Naive B cell (primary cell): Measurements from ENCODE around the gene PDE3B. TPM values are rescaled to one million over a fixed set of nuclear protein-coding genes. Genes with fewer than 3 reads are reported as not detected.
A peak's percentile ranks its signal among the peaks of the same experiment; 100 is the strongest.
"Not testable (repeated sequence)": the region's sequence is repeated elsewhere in the genome, so short reads cannot be mapped to it uniquely, and the experiment has no call there.

Source experiments
- ATAC-seq, 2 donors: fragments of 150-1000 bp; cut with Tn5 transposase; 2 replicates each; pipeline ENCODE4 v1.10.0; 2021; ENCODE audit warnings: low read depth in 2 of 2, mild to moderate bottlenecking in 2 of 2, moderate library complexity in 2 of 2
- DNase-seq: peaks from one replicate; pipeline ENCODE4 v3.0.0; 2022
- H3K27ac Mint-ChIP-seq, 6 donors: one replicate each; pipeline ENCODE4 v1.8.0; 2020 to 2022; ENCODE audit warnings: mild to moderate bottlenecking in 6 of 6, mixed read lengths in 6 of 6, moderate library complexity in 5 of 6, inconsistent platforms in 2 of 6
- H3K27me3 Mint-ChIP-seq, 3 donors: one replicate each; pipeline ENCODE4 v1.8.0; 2021 to 2022; ENCODE audit warnings: mixed read lengths in 3 of 3, mild to moderate bottlenecking in 1 of 3
- H3K36me3 Mint-ChIP-seq, 2 donors: one replicate each; pipeline ENCODE4 v1.8.0; 2020 to 2022; ENCODE audit warnings: mixed read lengths in 2 of 2, inconsistent platforms in 1 of 2, mild to moderate bottlenecking in 1 of 2
- H3K4me1 Mint-ChIP-seq, 3 donors: one replicate each; pipeline ENCODE4 v1.8.0; 2020 to 2022; ENCODE audit warnings: mixed read lengths in 3 of 3, inconsistent platforms in 1 of 3, mild to moderate bottlenecking in 1 of 3, moderate library complexity in 1 of 3
- H3K4me3 Mint-ChIP-seq, 8 donors: one replicate each; pipeline ENCODE4 v1.8.0; 2020 to 2022; ENCODE audit warnings: mild to moderate bottlenecking in 8 of 8, mixed read lengths in 8 of 8, moderate library complexity in 8 of 8, inconsistent platforms in 2 of 8
- H3K9me3 Mint-ChIP-seq, 7 donors: one replicate each; pipeline ENCODE4 v1.8.0; 2020 to 2022; ENCODE audit warnings: mixed read lengths in 7 of 7, mild to moderate bottlenecking in 5 of 7, inconsistent platforms in 2 of 7, moderate library complexity in 1 of 7
- polyA plus RNA-seq, 6 donors: library from polyadenylated mRNA; unstranded; fragments of 300-500 nt; fragmentation: Illumina TruSeq; gene quantifications; one replicate each; pipeline ENCODE4 v1.2.3, GENCODE V29; 2021; ENCODE audit warnings: low read depth in 6 of 6

The PDE3B gene
- 1 to 10 TPM in 5 of 6 donors, under 1 TPM in 1; 0.65 to 5.7 (median 1.6) TPM for polyA plus RNA-seq

DNA sequence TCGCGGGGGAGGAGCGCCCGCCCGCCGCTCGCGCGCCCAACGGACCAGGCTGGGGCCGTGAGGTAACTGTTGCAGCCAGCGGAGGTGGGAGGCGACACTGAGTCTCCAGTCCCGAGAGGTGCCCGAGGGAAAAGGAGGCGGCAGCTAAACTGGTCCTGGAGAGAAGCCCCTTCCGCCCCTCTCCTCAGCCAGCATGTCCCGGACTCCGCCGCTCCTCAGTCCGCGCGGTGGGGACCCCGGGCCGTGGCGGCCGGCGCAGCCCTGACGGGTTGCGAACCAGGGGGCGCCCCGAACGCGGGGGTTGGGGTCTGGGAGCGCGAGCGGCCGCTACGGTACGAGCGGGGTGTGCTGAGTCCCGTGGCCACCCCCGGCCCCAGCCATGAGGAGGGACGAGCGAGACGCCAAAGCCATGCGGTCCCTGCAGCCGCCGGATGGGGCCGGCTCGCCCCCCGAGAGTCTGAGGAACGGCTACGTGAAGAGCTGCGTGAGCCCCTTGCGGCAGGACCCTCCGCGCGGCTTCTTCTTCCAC lies at the start of gene PDE3B:
TSS of gene PDE3B (plus strand) at position 108 of the 529 bp plus-strand sequence. CDS start at position 380, 272 bp downstream.
- H3K4me1 Mint-ChIP-seq = peaks cover 9 to 14% (median 12%) of the 10 kb centered on the region in 3 donors
- peak; percentile 70 to 71 for ATAC-seq
- peak within 1 kb of the TSS in 4 of 6 donors; percentile 47 to 96 (median 62) for H3K27ac Mint-ChIP-seq
- H3K36me3 Mint-ChIP-seq = no peaks in the 10 kb centered on the region
- peaks cover 0 to 31% (median 18%) of the 10 kb centered on the region in 3 donors for H3K27me3 Mint-ChIP-seq
- H3K9me3 Mint-ChIP-seq = no peaks in the 10 kb centered on the region
- H3K4me3 Mint-ChIP-seq = peak within 1 kb of the TSS; percentile 84 to 95 (median 92)
- DNase-seq = peak; percentile 51

GRCh38 chr11:14595261-14595660 lies 48.3 kb upstream of the PDE3B start:
- H3K27me3 Mint-ChIP-seq, H3K9me3 Mint-ChIP-seq: not testable (repeated sequence)
- H3K27ac Mint-ChIP-seq = peak overlapping the region in 1 of 6 donors; percentile 73

GRCh38 chr11:14607713-14608112 lies 35.9 kb upstream of the PDE3B start:
- Mint-ChIP-seq H3K4me3 (no peak overlapping the region), H3K27me3 (peaks cover 0 to 8% (median 0%) of the 10 kb centered on the region in 3 donors), H3K36me3 (no peaks in the 10 kb centered on the region), H3K27ac (no peak overlapping the region), H3K9me3 (peaks cover 0 to 7% (median 1%) of the 10 kb centered on the region in 7 donors), H3K4me1 (peaks cover 0 to 7% (median 0%) of the 10 kb centered on the region in 3 donors)
- DNase-seq = no peak
- no peak for ATAC-seq

More at GRCh38 chr11:14595261-14595660, 48.3 kb upstream of the PDE3B start:
- ATAC-seq, H3K36me3 Mint-ChIP-seq, DNase-seq, H3K4me3 Mint-ChIP-seq: not testable (repeated sequence)
- peaks cover 8 to 21% (median 16%) of the 10 kb centered on the region in 3 donors for H3K4me1 Mint-ChIP-seq

GRCh38 chr11:14609902-14610301 lies 33.7 kb upstream of the PDE3B start:
- Mint-ChIP-seq H3K9me3 (peaks cover 0 to 7% (median 1%) of the 10 kb centered on the region in 7 donors), H3K4me3 (no peak overlapping the region), H3K4me1 (peaks cover 0 to 7% (median 0%) of the 10 kb centered on the region in 3 donors), H3K36me3 (no peaks in the 10 kb centered on the region), H3K27ac (peak overlapping the region in 1 of 6 donors; percentile 44), H3K27me3 (peaks cover 0 to 8% (median 0%) of the 10 kb centered on the region in 3 donors)
- DNase-seq = no peak
- ATAC-seq = no peak

GRCh38 chr11:14611939-14612338 lies 31.7 kb upstream of the PDE3B start:
- no peak overlapping the region for H3K4me3 Mint-ChIP-seq
- ATAC-seq = no peak
- no peak for DNase-seq
- peaks cover 0 to 8% (median 0%) of the 10 kb centered on the region in 3 donors for H3K27me3 Mint-ChIP-seq
- H3K9me3 Mint-ChIP-seq = peaks cover 0 to 4% (median 0%) of the 10 kb centered on the region in 7 donors
- H3K27ac Mint-ChIP-seq = peak overlapping the region in 1 of 6 donors; percentile 63
- peaks cover 0 to 7% (median 0%) of the 10 kb centered on the region in 3 donors for H3K4me1 Mint-ChIP-seq
- H3K36me3 Mint-ChIP-seq = no peaks in the 10 kb centered on the region

DNA sequence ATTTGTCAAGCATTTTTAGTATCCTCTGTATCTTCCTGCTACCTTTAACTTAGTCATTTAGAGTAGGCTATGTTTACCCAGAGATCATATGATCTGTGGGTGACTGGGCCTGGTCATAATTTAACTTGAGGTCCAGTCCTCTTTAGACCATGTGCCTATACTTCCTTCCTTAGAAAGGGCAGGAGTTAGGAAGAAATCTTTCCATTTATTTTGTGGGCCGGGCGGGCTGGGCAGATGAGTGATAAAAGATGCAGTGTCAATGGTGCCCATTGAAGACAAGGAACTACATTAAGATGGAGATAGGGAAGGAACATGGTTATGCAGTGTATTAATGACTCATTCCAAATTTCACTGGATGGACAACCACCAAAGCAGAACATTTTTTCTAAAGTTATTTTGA lies 30.9 kb upstream of the PDE3B start:
- Mint-ChIP-seq H3K4me3 (no peak overlapping the region), H3K27ac (no peak overlapping the region), H3K4me1 (peaks cover 0 to 7% (median 0%) of the 10 kb centered on the region in 3 donors), H3K9me3 (no peaks in the 10 kb centered on the region), H3K27me3 (peaks cover 0 to 4% (median 0%) of the 10 kb centered on the region in 3 donors), H3K36me3 (no peaks in the 10 kb centered on the region)
- DNase-seq (no peak), ATAC-seq (no peak)

DNA sequence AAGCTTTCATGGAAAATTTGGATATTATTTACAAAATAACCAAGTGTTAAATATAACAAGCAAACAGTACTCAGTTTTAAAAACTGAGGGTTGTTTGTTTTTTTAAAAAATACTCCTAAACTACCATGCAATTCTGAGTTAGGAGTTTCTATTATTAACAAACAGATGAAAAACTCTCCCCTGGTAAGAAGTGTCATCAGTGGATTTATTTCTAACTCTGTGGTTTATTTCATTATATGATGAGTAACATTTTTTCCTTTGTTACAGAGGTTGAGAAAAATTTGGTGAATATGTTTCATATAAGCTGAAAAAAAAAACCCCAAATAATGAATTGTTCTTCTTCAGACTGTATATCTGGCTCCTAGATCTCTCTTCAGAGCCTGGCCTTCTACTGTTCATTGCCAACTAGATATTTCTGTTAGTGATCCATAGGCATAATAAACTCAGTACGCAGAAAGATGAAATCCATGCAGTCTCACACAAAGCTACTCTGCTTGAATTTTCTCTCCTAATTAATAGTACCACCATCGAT lies 29.4 kb upstream of the PDE3B start:
- H3K4me3 Mint-ChIP-seq = no peak overlapping the region
- DNase-seq (no peak), ATAC-seq (no peak)
- no peaks in the 10 kb centered on the region for H3K36me3 Mint-ChIP-seq
- H3K4me1 Mint-ChIP-seq = peaks cover 0 to 7% (median 0%) of the 10 kb centered on the region in 3 donors
- peak overlapping the region in 1 of 6 donors; percentile 3 for H3K27ac Mint-ChIP-seq
- H3K9me3 Mint-ChIP-seq = no peaks in the 10 kb centered on the region
- H3K27me3 Mint-ChIP-seq = peaks cover 0 to 3% (median 0%) of the 10 kb centered on the region in 3 donors

DNA sequence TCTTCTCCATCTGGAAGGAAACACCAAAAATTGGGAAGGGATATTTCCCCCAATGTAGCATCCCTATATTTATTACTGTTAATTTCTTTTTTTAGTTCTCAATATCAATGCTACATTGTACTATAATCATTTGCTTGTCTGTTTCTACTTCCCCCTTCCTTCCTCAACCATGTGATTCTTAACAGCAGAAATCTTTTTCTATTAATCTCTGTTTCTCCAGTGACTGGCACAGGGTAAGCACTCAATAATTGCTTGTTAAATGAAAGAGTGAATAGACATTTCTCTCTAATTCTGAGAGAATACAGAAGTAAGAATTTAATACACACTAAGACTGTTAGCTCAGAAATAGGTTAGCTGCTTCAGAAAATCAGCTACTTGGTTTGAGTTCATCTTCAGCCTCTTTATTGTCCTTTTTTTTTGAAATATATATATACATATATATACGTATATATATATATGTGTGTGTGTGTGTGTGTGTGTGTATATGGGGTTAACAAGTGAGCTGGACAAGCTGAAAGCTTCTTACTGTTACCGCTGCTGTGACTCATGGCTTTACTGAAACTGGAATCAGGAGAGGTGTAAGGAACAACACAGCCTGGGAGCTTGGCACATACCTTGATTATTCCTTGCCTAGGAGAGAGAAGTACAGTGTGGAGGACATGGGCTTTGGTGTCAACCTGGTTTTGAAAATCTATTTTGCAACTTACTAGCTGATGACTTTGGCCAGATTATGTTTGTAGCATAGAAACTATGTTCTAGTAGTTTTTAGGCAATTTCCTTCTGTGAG lies 26.2 kb upstream of the PDE3B start:
- Mint-ChIP-seq H3K9me3 (no peaks in the 10 kb centered on the region), H3K36me3 (no peaks in the 10 kb centered on the region), H3K27me3 (peaks cover 0 to 3% (median 0%) of the 10 kb centered on the region in 3 donors), H3K27ac (peak overlapping the region in 1 of 6 donors; percentile 18), H3K4me3 (no peak overlapping the region), H3K4me1 (no peaks in the 10 kb centered on the region)
- ATAC-seq = no peak
- no peak for DNase-seq

DNA sequence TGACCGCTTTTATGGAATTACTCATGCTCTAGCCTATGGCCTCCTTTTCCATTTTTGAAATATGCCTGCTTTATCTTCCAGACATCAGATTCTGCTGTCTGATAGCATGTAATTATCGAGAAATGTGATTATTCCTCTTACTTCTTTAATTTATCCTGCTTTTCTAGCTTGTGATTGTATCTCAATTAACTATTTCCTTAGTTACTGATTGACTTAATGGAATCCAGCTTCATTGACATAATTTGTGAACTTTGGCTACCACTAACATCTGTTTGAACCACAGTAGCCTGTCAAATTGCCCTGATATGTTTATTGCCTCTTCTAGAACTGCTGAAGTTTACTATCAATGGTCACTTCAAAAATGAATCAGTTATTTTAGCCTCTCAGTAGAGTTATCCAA lies 25.5 kb upstream of the PDE3B start:
- ATAC-seq (no peak), DNase-seq (no peak)
- no peaks in the 10 kb centered on the region for H3K9me3 Mint-ChIP-seq
- H3K27ac Mint-ChIP-seq = peak overlapping the region in 1 of 6 donors; percentile 12
- H3K4me3 Mint-ChIP-seq = no peak overlapping the region
- no peaks in the 10 kb centered on the region for H3K4me1 Mint-ChIP-seq
- H3K36me3 Mint-ChIP-seq = no peaks in the 10 kb centered on the region
- H3K27me3 Mint-ChIP-seq = peaks cover 0 to 3% (median 0%) of the 10 kb centered on the region in 3 donors

GRCh38 chr11:14619603-14620531 lies 23.7 kb upstream of the PDE3B start:
- ATAC-seq = no peak
- no peak overlapping the region for H3K4me3 Mint-ChIP-seq
- no peak overlapping the region for H3K27ac Mint-ChIP-seq
- H3K4me1 Mint-ChIP-seq = peaks cover 0 to 4% (median 3%) of the 10 kb centered on the region in 3 donors
- H3K9me3 Mint-ChIP-seq = no peaks in the 10 kb centered on the region
- no peaks in the 10 kb centered on the region for H3K36me3 Mint-ChIP-seq
- DNase-seq = no peak
- no peaks in the 10 kb centered on the region for H3K27me3 Mint-ChIP-seq

DNA sequence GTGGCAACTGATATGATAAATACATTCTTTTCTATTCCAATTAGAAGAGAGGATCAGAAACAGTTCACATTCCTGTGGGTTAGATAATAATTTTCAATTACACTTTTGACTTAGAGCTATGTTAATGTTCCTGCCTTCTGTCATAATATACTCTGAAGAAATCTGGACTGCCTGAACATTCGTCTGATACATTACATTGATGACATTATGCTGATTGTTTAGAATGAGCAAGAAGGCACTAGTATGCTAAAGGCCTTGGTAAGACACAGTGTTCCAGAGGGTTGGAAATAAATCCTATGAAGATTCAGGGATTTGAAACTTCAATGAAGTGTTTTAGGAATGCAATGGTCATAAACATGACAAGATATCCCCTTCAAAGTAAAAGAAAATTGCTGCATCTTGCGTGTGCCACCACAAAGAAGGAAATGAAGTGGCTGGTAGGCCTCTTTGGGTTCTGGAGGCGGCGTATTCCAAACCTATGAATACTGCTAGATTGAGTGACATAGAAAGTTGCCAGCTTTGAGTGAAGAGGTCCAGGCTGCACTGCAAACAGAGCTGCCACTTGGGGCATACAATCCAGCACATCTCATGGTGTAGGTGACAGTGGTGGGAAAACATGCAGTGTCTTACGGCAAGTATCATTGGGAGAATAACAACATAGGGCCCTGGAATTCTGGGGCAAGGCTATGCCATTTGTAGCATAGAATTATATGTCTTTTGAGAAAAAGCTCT lies 21.2 kb upstream of the PDE3B start:
- Mint-ChIP-seq H3K36me3 (no peaks in the 10 kb centered on the region), H3K9me3 (peaks cover 0 to 5% (median 0%) of the 10 kb centered on the region in 7 donors), H3K4me1 (peaks cover 17 to 27% (median 27%) of the 10 kb centered on the region in 3 donors), H3K4me3 (no peak overlapping the region), H3K27me3 (no peaks in the 10 kb centered on the region), H3K27ac (no peak overlapping the region)
- DNase-seq (no peak), ATAC-seq (no peak)

- DNase-seq (no peak), ATAC-seq (no peak)
- H3K36me3 Mint-ChIP-seq = no peaks in the 10 kb centered on the region
- no peaks in the 10 kb centered on the region for H3K27me3 Mint-ChIP-seq
- no peak overlapping the region for H3K4me3 Mint-ChIP-seq
- H3K27ac Mint-ChIP-seq = peak overlapping the region in 1 of 6 donors; percentile 15
- H3K4me1 Mint-ChIP-seq = peaks cover 21 to 33% (median 27%) of the 10 kb centered on the region in 3 donors
- H3K9me3 Mint-ChIP-seq = peaks cover 0 to 5% (median 0%) of the 10 kb centered on the region in 7 donors
These were observed 20.6 kb upstream of the PDE3B start for GRCh38 chr11:14623036-14623435.
